ENCODE measurements around the gene SYNJ2. TPM values are rescaled to one million over a fixed set of nuclear protein-coding genes. Genes with fewer than 3 reads are reported as not detected.
"Not testable (repeated sequence)": the region's sequence is repeated elsewhere in the genome, so short reads cannot be mapped to it uniquely, and the experiment has no call there.

Gene SYNJ2
- total and polyA plus RNA-seq, 4 donors: 3.4 to 8.8 (median 4.8) TPM

DNA sequence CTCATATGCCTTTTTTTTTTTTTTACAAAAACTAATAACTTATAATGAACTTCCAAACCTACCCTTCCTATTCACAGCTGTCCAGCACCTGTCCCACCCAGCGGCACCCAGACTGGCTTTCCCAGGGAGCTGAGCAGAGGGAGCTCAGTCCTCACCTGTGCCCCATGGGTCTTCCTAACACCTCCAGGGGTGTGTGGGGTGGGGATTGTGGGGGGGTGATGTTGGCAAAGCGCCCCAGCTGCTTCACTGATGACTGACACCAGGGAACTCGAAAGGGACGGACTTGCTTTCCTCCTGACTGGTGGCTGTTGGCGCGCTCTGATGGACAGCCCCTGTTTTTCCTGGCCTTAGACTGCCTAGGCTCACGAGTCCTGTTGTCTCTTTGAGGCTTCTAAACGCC, 14.2 kb upstream of the SYNJ2 start:
- Histone ChIP-seq H3K27ac (ENCODE audit: low read depth in 1 of 2, low read length in 1 of 2) (no peak overlapping the region), H3K4me1 (ENCODE audit: control insufficient read depth in 5 of 5, insufficient read depth in 5 of 5, low read length in 5 of 5) (no peaks in the 10 kb centered on the region), H3K9me3 (ENCODE audit: control insufficient read depth in 4 of 4, insufficient read depth in 3 of 4, low read length in 3 of 4) (no peaks in the 10 kb centered on the region), H3K27me3 (ENCODE audit: control insufficient read depth in 3 of 3, insufficient read depth in 3 of 3, low read length in 2 of 3) (no peaks in the 10 kb centered on the region), H3K4me3 (no peak overlapping the region), H3K9ac (ENCODE audit: insufficient read depth in 1 of 2, low read length in 2 of 2) (no peak overlapping the region), H3K36me3 (ENCODE audit: control insufficient read depth in 4 of 4, insufficient read depth in 4 of 4, low read length in 4 of 4) (no peaks in the 10 kb centered on the region)
- WGBS, 2 donors: 88 to 92% methylated on average over 8 of the region's 8 CpGs
- no peak for ATAC-seq (ENCODE audit: insufficient read depth, low FRiP score)
- TF ChIP-seq, protein P1, sequence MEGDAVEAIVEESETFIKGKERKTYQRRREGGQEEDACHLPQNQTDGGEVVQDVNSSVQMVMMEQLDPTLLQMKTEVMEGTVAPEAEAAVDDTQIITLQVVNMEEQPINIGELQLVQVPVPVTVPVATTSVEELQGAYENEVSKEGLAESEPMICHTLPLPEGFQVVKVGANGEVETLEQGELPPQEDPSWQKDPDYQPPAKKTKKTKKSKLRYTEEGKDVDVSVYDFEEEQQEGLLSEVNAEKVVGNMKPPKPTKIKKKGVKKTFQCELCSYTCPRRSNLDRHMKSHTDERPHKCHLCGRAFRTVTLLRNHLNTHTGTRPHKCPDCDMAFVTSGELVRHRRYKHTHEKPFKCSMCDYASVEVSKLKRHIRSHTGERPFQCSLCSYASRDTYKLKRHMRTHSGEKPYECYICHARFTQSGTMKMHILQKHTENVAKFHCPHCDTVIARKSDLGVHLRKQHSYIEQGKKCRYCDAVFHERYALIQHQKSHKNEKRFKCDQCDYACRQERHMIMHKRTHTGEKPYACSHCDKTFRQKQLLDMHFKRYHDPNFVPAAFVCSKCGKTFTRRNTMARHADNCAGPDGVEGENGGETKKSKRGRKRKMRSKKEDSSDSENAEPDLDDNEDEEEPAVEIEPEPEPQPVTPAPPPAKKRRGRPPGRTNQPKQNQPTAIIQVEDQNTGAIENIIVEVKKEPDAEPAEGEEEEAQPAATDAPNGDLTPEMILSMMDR (IDR thresholded peaks at IDR 0.05; ENCODE audit: control extremely low read depth, extremely low read depth): no peak
- DNase-seq: no peak

GRCh38 chr6:157972177-157972576, 9.5 kb upstream of the SYNJ2 start:
- not testable (repeated sequence) for ATAC-seq (ENCODE audit: insufficient read depth, low FRiP score); H3K27ac ChIP-seq (ENCODE audit: low read depth in 1 of 2, low read length in 1 of 2); H3K9me3 ChIP-seq (ENCODE audit: control insufficient read depth in 4 of 4, insufficient read depth in 3 of 4, low read length in 3 of 4); H3K36me3 ChIP-seq (ENCODE audit: control insufficient read depth in 4 of 4, insufficient read depth in 4 of 4, low read length in 4 of 4); DNase-seq; H3K4me3 ChIP-seq; H3K27me3 ChIP-seq (ENCODE audit: control insufficient read depth in 3 of 3, insufficient read depth in 3 of 3, low read length in 2 of 3); H3K4me1 ChIP-seq (ENCODE audit: control insufficient read depth in 5 of 5, insufficient read depth in 5 of 5, low read length in 5 of 5); H3K9ac ChIP-seq (ENCODE audit: insufficient read depth in 1 of 2, low read length in 2 of 2)
- WGBS, 2 donors: 92 to 93% methylated on average over 3 of the region's 3 CpGs

DNA sequence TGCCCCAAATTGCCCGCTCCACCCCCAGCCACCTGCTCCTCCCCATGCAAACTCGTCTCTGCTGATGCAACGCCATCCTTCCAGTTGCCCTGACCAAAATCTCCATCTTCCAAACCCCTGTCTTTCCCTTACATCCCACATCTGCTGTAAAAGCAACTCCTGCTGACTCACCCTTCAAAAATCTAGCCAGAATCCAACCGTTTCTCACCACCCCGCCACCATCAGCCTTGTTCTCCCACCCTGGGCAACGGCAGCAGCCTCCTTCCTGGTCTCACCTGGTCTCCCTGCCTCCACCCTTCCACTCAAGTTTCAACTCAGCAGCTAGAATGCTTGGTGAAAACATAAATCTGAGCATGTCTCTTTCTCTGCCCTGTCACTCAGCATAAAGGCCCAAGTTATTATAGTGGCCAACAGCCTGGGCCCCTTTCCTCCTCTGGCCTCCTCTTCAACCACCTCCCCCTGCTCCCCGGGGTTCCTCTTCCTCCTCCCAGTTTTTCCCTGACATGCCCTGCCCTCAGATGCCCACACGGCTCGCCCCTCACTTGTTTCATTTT, 7.2 kb upstream of the SYNJ2 start:
- Histone ChIP-seq H3K4me1 (ENCODE audit: control insufficient read depth in 5 of 5, insufficient read depth in 5 of 5, low read length in 5 of 5) (no peaks in the 10 kb centered on the region), H3K9me3 (ENCODE audit: control insufficient read depth in 4 of 4, insufficient read depth in 3 of 4, low read length in 3 of 4) (peaks cover 0 to 3% (median 0%) of the 10 kb centered on the region in 4 donors), H3K27me3 (ENCODE audit: control insufficient read depth in 3 of 3, insufficient read depth in 3 of 3, low read length in 2 of 3) (no peaks in the 10 kb centered on the region), H3K9ac (ENCODE audit: insufficient read depth in 1 of 2, low read length in 2 of 2) (no peak overlapping the region), H3K36me3 (ENCODE audit: control insufficient read depth in 4 of 4, insufficient read depth in 4 of 4, low read length in 4 of 4) (no peaks in the 10 kb centered on the region), H3K4me3 (no peak overlapping the region), H3K27ac (ENCODE audit: low read depth in 1 of 2, low read length in 1 of 2) (no peak overlapping the region)
- DNase-seq: no peak
- WGBS, 2 donors: 54 to 75% methylated on average over 9 of the region's 9 CpGs
- ATAC-seq (ENCODE audit: insufficient read depth, low FRiP score): no peak
- TF ChIP-seq, protein P1 (IDR thresholded peaks at IDR 0.05; ENCODE audit: control extremely low read depth, extremely low read depth): no peak

- no peak for DNase-seq
Measured at GRCh38 chr6:157974967-157975366, 6.7 kb upstream of the SYNJ2 start.

More at GRCh38 chr6:157974967-157975366, 6.7 kb upstream of the SYNJ2 start:
- Histone ChIP-seq H3K27me3 (ENCODE audit: control insufficient read depth in 3 of 3, insufficient read depth in 3 of 3, low read length in 2 of 3) (no peaks in the 10 kb centered on the region), H3K4me3 (no peak overlapping the region), H3K27ac (ENCODE audit: low read depth in 1 of 2, low read length in 1 of 2) (no peak overlapping the region), H3K9ac (ENCODE audit: insufficient read depth in 1 of 2, low read length in 2 of 2) (no peak overlapping the region), H3K36me3 (ENCODE audit: control insufficient read depth in 4 of 4, insufficient read depth in 4 of 4, low read length in 4 of 4) (no peaks in the 10 kb centered on the region), H3K4me1 (ENCODE audit: control insufficient read depth in 5 of 5, insufficient read depth in 5 of 5, low read length in 5 of 5) (no peaks in the 10 kb centered on the region), H3K9me3 (ENCODE audit: control insufficient read depth in 4 of 4, insufficient read depth in 3 of 4, low read length in 3 of 4) (peaks cover 0 to 3% (median 0%) of the 10 kb centered on the region in 4 donors)
- TF ChIP-seq, protein P1 (IDR thresholded peaks at IDR 0.05; ENCODE audit: control extremely low read depth, extremely low read depth): no peak
- WGBS, 2 donors: 81 to 86% methylated on average over 3 of the region's 3 CpGs
- ATAC-seq (ENCODE audit: insufficient read depth, low FRiP score): no peak

Data from lung (tissue), 12 donors.